Brain microvascular endothelial cell (primary cell): ENCODE measurements around the gene TAB3.

Experiments used
- DNase-seq: peaks from one replicate; pipeline ENCODE4 v3.0.0-alpha.2; 2020
- H3K27ac ChIP-seq: fragments of 250-450 bp; sonication (Bioruptor Pico); 2 replicates; pipeline ENCODE4 v1.5.1; 2020; ENCODE audit warnings: mild to moderate bottlenecking, moderate library complexity
- H3K27me3 ChIP-seq: fragments of 250-450 bp; sonication (Bioruptor Pico); replicated peaks from 2 replicates; pipeline ENCODE4 v1.5.1; 2020; ENCODE audit warnings: mild to moderate bottlenecking
- H3K36me3 ChIP-seq: fragments of 250-450 bp; sonication (Bioruptor Pico); replicated peaks from 2 replicates; pipeline ENCODE4 v1.5.1; 2020; ENCODE audit warnings: mild to moderate bottlenecking
- H3K4me3 ChIP-seq: 2 replicates; pipeline ENCODE4 v1.5.1; 2011; ENCODE audit warnings: low read depth, mild to moderate bottlenecking, control low read depth, low read length, moderate library complexity
- CTCF ChIP-seq: IDR thresholded peaks from 2 replicates; pipeline ENCODE4 v1.5.1; 2011; ENCODE audit warnings: low read depth, mild to moderate bottlenecking, moderate library complexity, low read length, control low read depth, inconsistent platforms; ENCODE audit errors: missing control alignments
- in situ Hi-C: cut with HindIII; loops from 2 replicates; pipeline ENCODE4 v1.10.0; 2017; ENCODE audit warnings: low sequenced_read_pairs, low pct_ligation_motif_present

Gene TAB3

GRCh38 chrX:30930143-30930542 is 41.1 kb upstream of the TAB3 start:
- no peak overlapping the region for H3K4me3 ChIP-seq
- H3K27me3 ChIP-seq = no peaks in the 10 kb centered on the region
- DNase-seq = no peak
- H3K27ac ChIP-seq = no peak overlapping the region
- no peaks in the 10 kb centered on the region for H3K36me3 ChIP-seq
- TF ChIP-seq CTCF = no peak
- in situ Hi-C loops = no loop called here

DNA sequence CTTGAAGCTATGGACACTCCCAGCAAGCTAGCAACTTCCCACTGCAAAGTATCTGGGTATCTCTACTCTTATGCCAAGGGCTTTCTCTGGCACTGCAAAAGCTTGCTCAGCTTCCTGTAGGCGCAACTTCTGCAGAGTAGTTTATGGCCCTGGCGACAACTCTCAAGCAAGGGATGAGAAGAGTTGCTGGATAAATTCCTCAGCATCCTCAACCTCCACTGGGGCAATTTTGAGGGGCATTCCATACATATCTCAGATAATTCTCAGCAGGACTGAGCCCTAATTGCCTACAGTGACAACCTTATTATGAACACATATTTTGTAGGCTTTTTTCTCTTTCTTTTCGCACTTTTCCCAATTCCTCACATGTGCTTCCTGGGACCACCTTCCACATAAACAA is 31.2 kb upstream of the TAB3 start:
- Histone ChIP-seq H3K27ac (no peak overlapping the region), H3K27me3 (no peaks in the 10 kb centered on the region), H3K4me3 (no peak overlapping the region), H3K36me3 (no peaks in the 10 kb centered on the region)
- DNase-seq = no peak
- in situ Hi-C loops = no loop called here
- TF ChIP-seq CTCF = no peak

GRCh38 chrX:30918480-30918879 is 29.4 kb upstream of the TAB3 start:
- TF ChIP-seq CTCF = no peak

GRCh38 chrX:30913492-30913891 is 24.4 kb upstream of the TAB3 start:
- Histone ChIP-seq H3K27ac (no peak overlapping the region), H3K27me3 (no peaks in the 10 kb centered on the region), H3K36me3 (no peaks in the 10 kb centered on the region), H3K4me3 (no peak overlapping the region)
- TF ChIP-seq CTCF = no peak
- in situ Hi-C loops = no loop called here
- no peak for DNase-seq

More at GRCh38 chrX:30918480-30918879, 29.4 kb upstream of the TAB3 start:
- DNase-seq = no peak
- in situ Hi-C loops = no loop called here
- Histone ChIP-seq H3K27ac (no peak overlapping the region), H3K27me3 (no peaks in the 10 kb centered on the region), H3K4me3 (no peak overlapping the region), H3K36me3 (no peaks in the 10 kb centered on the region)

DNA sequence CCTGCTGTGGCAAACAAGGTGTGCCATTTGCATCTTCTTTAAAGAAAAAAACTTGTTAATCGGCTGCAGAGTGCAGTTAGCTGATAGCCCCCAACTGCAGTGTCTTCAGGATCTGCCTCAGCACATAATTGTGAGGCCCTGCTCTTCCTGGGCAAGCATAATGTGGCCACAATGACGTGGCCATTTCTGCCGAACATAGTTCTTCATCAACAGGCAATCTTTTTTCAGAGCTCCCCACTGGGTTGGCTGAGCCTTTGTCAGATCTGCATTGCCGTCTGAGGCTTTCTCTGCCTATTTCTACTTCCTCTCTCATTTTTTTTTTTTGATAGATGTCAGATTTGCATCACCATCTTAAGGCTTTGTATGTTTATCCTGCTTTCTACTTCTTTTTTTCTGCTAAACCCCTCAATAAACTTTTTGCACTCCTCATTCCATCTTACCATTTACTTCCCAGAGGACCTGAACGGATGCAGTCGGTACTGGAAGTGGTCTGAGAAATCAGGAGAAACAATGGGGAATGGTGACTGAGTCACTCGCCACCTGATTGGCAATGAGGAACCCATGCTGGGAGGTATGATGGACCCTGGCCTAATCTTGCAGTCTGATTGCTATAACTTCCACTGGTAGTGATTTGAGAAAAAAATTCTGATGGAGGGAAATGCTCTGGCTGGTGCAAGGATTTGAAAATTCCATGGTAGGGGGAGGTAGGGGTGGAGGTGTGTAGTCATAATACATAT is 21.2 kb upstream of the TAB3 start:
- TF ChIP-seq CTCF = no peak
- H3K36me3 ChIP-seq = no peaks in the 10 kb centered on the region
- peak; percentile 24 for DNase-seq
- no peaks in the 10 kb centered on the region for H3K27me3 ChIP-seq
- no peak overlapping the region for H3K27ac ChIP-seq
- no peak overlapping the region for H3K4me3 ChIP-seq
- in situ Hi-C loops = no loop called here

GRCh38 chrX:30906726-30907125 is 17.7 kb upstream of the TAB3 start:
- no peak overlapping the region for H3K4me3 ChIP-seq
- TF ChIP-seq CTCF = no peak
- no peaks in the 10 kb centered on the region for H3K27me3 ChIP-seq
- H3K27ac ChIP-seq = no peak overlapping the region
- in situ Hi-C loops = no loop called here
- no peaks in the 10 kb centered on the region for H3K36me3 ChIP-seq
- peak; percentile 32 for DNase-seq
